IMR-90 (cell line): ENCODE data around the gene NFX1. TPM values are rescaled to one million over a fixed set of nuclear protein-coding genes. Genes with fewer than 3 reads are reported as not detected.

ENCODE experiments used
- ATAC-seq: fragments of 200-7000 bp; cut with Tn5 transposase; 2 replicates; pipeline ENCODE4 v1.9.1; 2020; ENCODE audit warnings: low read depth, mild to moderate bottlenecking, moderate library complexity
- BruUV-seq: library from RNA; stranded (reverse); fragments of 400-500 nt; replicated peaks from 2 replicates; lab custom pipeline; 2021; lab: Mats Ljungman, UMichigan
- CTCF ChIA-PET: fragments of 300-600 bp; formaldehyde crosslinking; extraction: SDS; loops from one replicate; lab custom pipeline; 2021; ENCODE audit warnings: antibody characterized with exemption; lab: Yijun Ruan, JAX
- POLR2A ChIA-PET: fragments of 300-600 bp; sonication (Branson Sonifier 250); formaldehyde crosslinking; loops from one replicate; lab custom pipeline; 2022; ENCODE audit warnings: antibody characterized with exemption; ENCODE audit not compliant: unreplicated experiment; lab: Charles Lee
- DNase-seq: peaks from one replicate; pipeline ENCODE4 v3.0.0; 2013
- H2AFZ ChIP-seq: replicated peaks from 2 replicates; pipeline ENCODE3; 2013; ENCODE audit warnings: low read length, mild to moderate bottlenecking; ENCODE audit not compliant: poor library complexity
- H2AK5ac ChIP-seq: 2 replicates; pipeline ENCODE4 v1.6.1; 2013; ENCODE audit warnings: low read depth, low read length, inconsistent platforms
- H2AK9ac ChIP-seq: replicated peaks from 2 replicates; pipeline ENCODE3; 2013; ENCODE audit warnings: mild to moderate bottlenecking, low read depth, low read length, moderate library complexity; ENCODE audit not compliant: poor library complexity
- H2BK120ac ChIP-seq: 2 replicates; pipeline ENCODE4 v1.6.1; 2013; ENCODE audit warnings: low read depth, low read length, inconsistent platforms
- H2BK15ac ChIP-seq: 3 replicates; pipeline ENCODE4 v1.6.1; 2013; ENCODE audit warnings: low read depth, low read length, inconsistent platforms
- H2BK20ac ChIP-seq: 2 replicates; pipeline ENCODE4 v1.6.1; 2013; ENCODE audit warnings: low read depth, mild to moderate bottlenecking, inconsistent platforms, low read length, moderate library complexity
- H2BK5ac ChIP-seq: 2 replicates; pipeline ENCODE4 v1.6.1; 2013; ENCODE audit warnings: mild to moderate bottlenecking, low read depth, low read length, inconsistent platforms; ENCODE audit not compliant: poor library complexity, severe bottlenecking
- H3K14ac ChIP-seq: replicated peaks from 2 replicates; pipeline ENCODE4 v1.6.1; 2013; ENCODE audit warnings: low read depth, low read length, inconsistent platforms
- H3K18ac ChIP-seq: 2 replicates; pipeline ENCODE4 v1.6.1; 2013; ENCODE audit warnings: low read depth, low read length, control low read depth
- H3K23ac ChIP-seq: 2 replicates; pipeline ENCODE4 v1.6.1; 2013; ENCODE audit warnings: low read depth, low read length, inconsistent platforms
- H3K27ac ChIP-seq: 2 replicates; pipeline ENCODE4 v1.5.1; 2013; ENCODE audit warnings: mild to moderate bottlenecking, control low read depth, low read length; ENCODE audit not compliant: insufficient read depth
- H3K27me3 ChIP-seq: 2 replicates; pipeline ENCODE4 v1.6.1; 2013; ENCODE audit warnings: low read length; ENCODE audit not compliant: control insufficient read depth, insufficient read depth
- H3K36me3 ChIP-seq: 2 replicates; pipeline ENCODE4 v1.6.1; 2013; ENCODE audit warnings: low read length, mixed read lengths; ENCODE audit not compliant: control insufficient read depth, insufficient read depth
- H3K4ac ChIP-seq: 2 replicates; pipeline ENCODE4 v1.6.1; 2013; ENCODE audit warnings: low read depth, low read length, inconsistent platforms
- H3K4me1 ChIP-seq: 2 replicates; pipeline ENCODE4 v1.6.1; 2013; ENCODE audit warnings: low read length, mixed read lengths; ENCODE audit not compliant: control insufficient read depth, insufficient read depth
- H3K4me2 ChIP-seq: 2 replicates; pipeline ENCODE4 v1.6.1; 2013; ENCODE audit warnings: low read depth, mild to moderate bottlenecking, control low read depth, low read length, moderate library complexity
- H3K4me3 ChIP-seq: 2 replicates; pipeline ENCODE4 v1.5.1; 2013; ENCODE audit warnings: low read depth, mild to moderate bottlenecking, control low read depth, low read length, moderate library complexity; ENCODE audit not compliant: insufficient read depth
- H3K56ac ChIP-seq: 2 replicates; pipeline ENCODE4 v1.6.1; 2013; ENCODE audit warnings: low read length, inconsistent platforms; ENCODE audit not compliant: insufficient read depth; ENCODE audit errors: extremely low read depth
- H3K79me1 ChIP-seq, 2 experiments: 2 replicates each; pipeline ENCODE4 v1.6.1; 2013; ENCODE audit warnings: low read length in 2 of 2, inconsistent platforms in 1 of 2, low read depth in 1 of 2
- H3K9ac ChIP-seq: 2 replicates; pipeline ENCODE4 v1.6.1; 2013; ENCODE audit warnings: low read depth, low read length, control low read depth
- H3K9me1 ChIP-seq: 2 replicates; pipeline ENCODE4 v1.6.1; 2013; ENCODE audit warnings: low read length, inconsistent platforms; ENCODE audit not compliant: insufficient read depth
- H3K9me3 ChIP-seq: 2 replicates; pipeline ENCODE4 v1.6.1; 2013; ENCODE audit warnings: low read length; ENCODE audit not compliant: control insufficient read depth, insufficient read depth
- H4K20me1 ChIP-seq: 2 replicates; pipeline ENCODE4 v1.6.1; 2013; ENCODE audit warnings: low read length, inconsistent platforms; ENCODE audit not compliant: insufficient read depth
- H4K5ac ChIP-seq: 2 replicates; pipeline ENCODE4 v1.6.1; 2013; ENCODE audit warnings: mild to moderate bottlenecking, low read depth, low read length, control low read depth
- H4K8ac ChIP-seq, 2 experiments: 2 replicates each; pipeline ENCODE4 v1.6.1; 2013; ENCODE audit warnings: low read depth in 2 of 2, low read length in 2 of 2, control low read depth in 1 of 2, inconsistent platforms in 1 of 2
- H4K91ac ChIP-seq: 2 replicates; pipeline ENCODE4 v1.6.1; 2013; ENCODE audit warnings: low read depth, low read length, inconsistent platforms; ENCODE audit not compliant: insufficient read depth
- BHLHE40 ChIP-seq: fragments of 150-350 bp; IDR thresholded peaks from 2 replicates; pipeline ENCODE4 v1.6.1; 2016; ENCODE audit warnings: mild to moderate bottlenecking, low read depth, low read length
- CEBPB ChIP-seq: IDR thresholded peaks from 2 replicates; pipeline ENCODE4 v1.6.1; 2012; ENCODE audit warnings: low read depth, low read length, improper control_type of control experiment
- CHD1 ChIP-seq: IDR thresholded peaks from 2 replicates; pipeline ENCODE4 v1.6.1; 2012; ENCODE audit warnings: low read depth, low read length, improper control_type of control experiment
- CTCF ChIP-seq: conservative IDR thresholded peaks from 2 replicates; pipeline ENCODE4 v1.5.1; 2012; ENCODE audit warnings: mild to moderate bottlenecking, low read depth, low read length, improper control_type of control experiment
- ELK1 ChIP-seq: fragments of 150-350 bp; IDR thresholded peaks from 2 replicates; pipeline ENCODE4 v1.6.1; 2016; ENCODE audit warnings: low read depth, mild to moderate bottlenecking, low read length, moderate library complexity, borderline replicate concordance
- FOS ChIP-seq: fragments of 150-350 bp; IDR thresholded peaks from 2 replicates; pipeline ENCODE4 v1.6.1; 2016; ENCODE audit warnings: low read depth, low read length
- MAFK ChIP-seq: IDR thresholded peaks from 2 replicates; pipeline ENCODE4 v1.6.1; 2012; ENCODE audit warnings: low read depth, low read length, improper control_type of control experiment
- MAZ ChIP-seq: IDR thresholded peaks from 2 replicates; pipeline ENCODE4 v1.6.1; 2012; ENCODE audit warnings: low read depth, mild to moderate bottlenecking, low read length, improper control_type of control experiment, moderate library complexity, borderline replicate concordance
- MXI1 ChIP-seq: IDR thresholded peaks from 2 replicates; pipeline ENCODE4 v1.6.1; 2012; ENCODE audit warnings: low read depth, mild to moderate bottlenecking, low read length, moderate library complexity, borderline replicate concordance
- NFE2L2 ChIP-seq: fragments of 150-350 bp; IDR thresholded peaks from 2 replicates; pipeline ENCODE4 v1.6.1; 2016; ENCODE audit warnings: low read depth, mild to moderate bottlenecking, low read length
- POLR2A ChIP-seq: IDR thresholded peaks from 2 replicates; pipeline ENCODE4 v1.6.1; 2012; ENCODE audit warnings: mild to moderate bottlenecking, low read depth, low read length
- RAD21 ChIP-seq: IDR thresholded peaks from 2 replicates; pipeline ENCODE4 v1.6.1; 2012; ENCODE audit warnings: low read length, improper control_type of control experiment
- RCOR1 ChIP-seq: IDR thresholded peaks from 2 replicates; pipeline ENCODE4 v1.6.1; 2012; ENCODE audit warnings: mild to moderate bottlenecking, low read length, improper control_type of control experiment; ENCODE audit not compliant: insufficient replicate concordance
- RFX5 ChIP-seq: IDR thresholded peaks from 2 replicates; pipeline ENCODE4 v1.8.0; 2012; ENCODE audit warnings: low read depth, mild to moderate bottlenecking, low read length, moderate library complexity
- SMC3 ChIP-seq: fragments of 150-350 bp; IDR thresholded peaks from 2 replicates; pipeline ENCODE4 v1.6.1; 2016; ENCODE audit warnings: low read depth, mild to moderate bottlenecking, antibody characterized with exemption, low read length, moderate library complexity
- USF2 ChIP-seq: fragments of 150-350 bp; IDR thresholded peaks from 2 replicates; pipeline ENCODE4 v1.6.1; 2017; ENCODE audit warnings: mild to moderate bottlenecking, antibody characterized with exemption, low read length, low read depth
- WGBS, 2 experiments: methylation state at CpG; one replicate each; pipeline versions ENCODE4 v1.1.5 to v1.1.7; 2013; ENCODE audit warnings: missing lambda C conversion rate in 2 of 2; ENCODE audit not compliant: insufficient read length in 1 of 2; ENCODE audit errors: extremely low coverage in 2 of 2; 5-methylcytosine and 5-hydroxymethylcytosine counted together
- dilution Hi-C: fragments of 300-500 bp; cut with HindIII; formaldehyde crosslinking; loops from one replicate; pipeline ENCODE4 v1.14.3; 2018; ENCODE audit warnings: low sequenced_read_pairs; ENCODE audit not compliant: unreplicated experiment
- in situ Hi-C: fragments of 300-500 bp; cut with MboI; formaldehyde crosslinking; loops from 3 replicates; pipeline ENCODE4 v1.14.3; 2019; ENCODE audit warnings: low sequenced_read_pairs, inconsistent platforms, mixed read lengths
- intact Hi-C: fragments of 100-400 bp; cut with micrococcal nuclease; formaldehyde crosslinking; loops from 2 replicates; pipeline ENCODE4 v1.10.0; 2022
- polyA plus RNA-seq, 3 experiments: library from polyadenylated mRNA; depleted of rRNA; stranded (reverse); fragments of >200 nt; gene quantifications; 2 replicates each; pipeline ENCODE4 v1.2.3, GENCODE V29; 2012; ENCODE audit warnings: low replicate concordance in 1 of 3
- total RNA-seq: library from RNA; depleted of rRNA; stranded (reverse); fragments of >200 nt; gene quantifications from 2 replicates; pipeline ENCODE4 v1.2.3, GENCODE V29; 2012

NFX1 gene
- total and polyA plus RNA-seq, 2 of the 4 experiments (the other 2 are of a cell fraction) = 27.0 to 36.0 TPM

- Histone ChIP-seq H2BK5ac (no peak overlapping the region), H3K79me1 (peaks cover 3 to 9% of the 10 kb centered on the region in 2 experiments), H3K56ac (no peak overlapping the region), H3K4me1 (peaks cover 3% of the 10 kb centered on the region), H3K18ac (no peak overlapping the region), H3K23ac (no peak overlapping the region), H3K9ac (no peak overlapping the region), H2AFZ (no peak overlapping the region), H2BK15ac (no peak overlapping the region), H3K4me3 (no peak overlapping the region), H3K4ac (no peak overlapping the region), H3K36me3 (peaks cover 47% of the 10 kb centered on the region), H3K27me3 (no peaks in the 10 kb centered on the region), H3K9me1 (peaks cover 3% of the 10 kb centered on the region; the same call in 1 of the 2 replicates), H3K14ac (no peak overlapping the region), H3K9me3 (no peaks in the 10 kb centered on the region), H2BK120ac (no peak overlapping the region), H2AK5ac (no peak overlapping the region), H4K5ac (no peak overlapping the region), H2AK9ac (no peak overlapping the region), H4K20me1 (no peaks in the 10 kb centered on the region), H4K91ac (no peak overlapping the region), H4K8ac (no peak overlapping the region), H3K27ac (no peak overlapping the region), H2BK20ac (no peak overlapping the region), H3K4me2 (no peak overlapping the region)
- no TSS peak for BruUV-seq
- 100% methylated on average over 3 of the region's 4 CpGs; no CpG with 5 or more reads in 1 of the 2 experiments for WGBS, 2 experiments
- ATAC-seq (no peak), DNase-seq (no peak)
- ChIA-PET POLR2A (no interaction called here), CTCF (no interaction called here)
- TF ChIP-seq CHD1 (no peak), MXI1 (no peak), CTCF (no peak), MAZ (no peak), BHLHE40 (no peak), NFE2L2 (no peak), RCOR1 (no peak), RFX5 (no peak), POLR2A (no peak), CEBPB (no peak), USF2 (no peak), SMC3 (no peak), RAD21 (no peak), MAFK (no peak), FOS (no peak), ELK1 (no peak)
- intact Hi-C loops = no loop called here
- in situ Hi-C loops = no loop called here
- dilution Hi-C loops = no loop called here
Observed at GRCh38 chr9:33254211-33254610, 36.1 kb upstream of the NFX1 start.
